GM18511 (cell line): Measurements from ENCODE around the gene FOLR1.

ENCODE experiments used
- ATAC-seq: cut with Tn5 transposase; IDR thresholded peaks from one replicate; pipeline ENCODE4 v1.9.1; 2021; ENCODE audit warnings: mild to moderate bottlenecking, moderate library complexity; ENCODE audit not compliant: unreplicated experiment

Gene FOLR1

GRCh38 chr11:72245263-72245816 is 53.4 kb downstream of the FOLR1 start:
- no peak for ATAC-seq
